NCI-H1417 (cell line): Measurements from ENCODE around the gene TRAF7.

Experiments used
- DNase-seq, 3 experiments: peaks; one replicate each; lab custom pipeline; 2025; lab: John Stamatoyannopoulos, UW

TRAF7 gene

DNA sequence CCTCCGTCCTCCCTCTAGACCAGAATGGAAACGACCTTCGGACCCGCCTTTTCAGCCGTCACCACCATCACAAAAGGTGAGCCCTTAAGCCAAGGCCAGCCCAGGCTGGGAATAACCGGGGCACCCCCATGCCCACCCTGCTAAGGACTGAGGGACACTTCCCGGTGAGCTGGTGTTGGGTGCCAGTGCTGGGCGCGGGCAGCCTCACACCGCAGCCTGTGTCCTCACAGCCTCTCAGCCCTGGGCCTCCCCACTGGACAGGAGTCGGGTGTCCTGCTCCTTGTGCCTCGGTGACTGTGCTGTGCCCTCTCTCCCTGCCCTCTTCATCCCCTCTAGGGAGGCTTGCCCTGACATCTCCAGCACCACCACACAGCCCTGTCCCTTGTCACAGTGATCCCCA is 10.3 kb downstream of the TRAF7 start:
- no peak for DNase-seq

DNA sequence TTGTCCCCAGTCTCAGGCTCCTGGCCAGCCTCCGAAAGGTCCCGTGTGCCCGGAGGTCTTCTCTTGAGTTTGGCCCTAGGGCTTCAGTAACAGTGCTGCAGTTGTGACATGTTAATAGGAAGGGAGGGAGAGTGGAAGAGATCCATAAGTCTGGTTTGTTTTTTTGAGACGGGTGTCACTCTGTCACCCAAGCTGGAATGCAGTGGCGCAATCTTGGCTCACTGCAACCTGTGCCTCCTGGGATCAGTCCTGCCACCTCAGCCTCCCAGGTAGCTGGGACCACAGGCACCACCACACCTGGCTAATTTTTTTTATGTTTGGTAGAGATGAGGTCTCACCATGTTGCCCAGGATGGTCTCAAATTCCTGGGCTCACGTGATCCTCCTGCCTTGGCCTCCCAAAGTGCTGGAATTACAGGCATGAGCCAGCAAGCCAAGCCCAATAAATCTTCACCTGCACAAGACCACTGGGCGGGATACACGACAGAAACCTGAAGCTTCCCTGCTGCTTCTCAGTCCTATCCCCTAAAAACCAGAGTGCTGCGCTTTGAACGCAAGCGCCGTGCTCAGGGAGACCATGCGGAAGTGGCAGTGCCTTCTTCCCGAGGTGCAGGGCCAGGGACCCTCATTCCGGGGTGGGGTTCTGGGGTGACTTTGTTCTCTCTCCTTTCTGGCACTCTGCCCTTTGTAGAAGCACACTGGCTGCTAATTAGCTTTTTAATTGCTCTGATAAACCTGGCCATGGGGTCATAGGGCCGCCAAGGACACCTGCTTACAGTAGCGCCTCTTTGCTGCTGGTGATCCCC is 10.9 kb downstream of the TRAF7 start:
- no peak for DNase-seq

DNA sequence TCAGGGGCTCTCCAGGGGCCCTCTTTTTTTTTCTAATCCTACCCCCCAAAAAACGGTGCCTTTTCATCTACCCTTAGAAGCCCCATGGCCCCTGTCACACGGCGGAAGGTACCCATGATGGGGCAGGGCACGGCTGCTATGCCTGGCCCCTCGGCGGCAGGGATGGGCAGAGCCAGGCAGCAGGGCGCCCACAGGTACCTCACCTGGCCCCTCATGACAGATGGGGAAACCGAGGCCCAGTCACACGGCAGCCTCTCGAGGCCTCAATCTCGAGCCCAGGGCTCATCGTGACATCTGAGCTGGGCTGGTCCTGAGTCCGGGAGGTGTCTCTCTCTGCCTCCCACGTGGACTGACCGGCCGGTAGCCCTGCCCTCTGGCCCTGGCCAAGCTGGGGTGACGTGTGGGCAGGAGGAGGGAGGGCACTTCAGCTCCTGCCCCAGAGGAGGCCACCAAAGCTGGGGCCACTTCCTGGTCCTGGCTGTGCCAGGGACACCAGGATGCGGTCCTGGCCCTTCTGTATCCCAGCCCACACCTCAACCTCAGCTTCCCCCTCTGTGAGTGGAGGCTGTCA is 11.6 kb downstream of the TRAF7 start:
- no peak for DNase-seq

GRCh38 chr16:2170080-2170479 is 14.5 kb downstream of the TRAF7 start:
- DNase-seq = no peak

DNA sequence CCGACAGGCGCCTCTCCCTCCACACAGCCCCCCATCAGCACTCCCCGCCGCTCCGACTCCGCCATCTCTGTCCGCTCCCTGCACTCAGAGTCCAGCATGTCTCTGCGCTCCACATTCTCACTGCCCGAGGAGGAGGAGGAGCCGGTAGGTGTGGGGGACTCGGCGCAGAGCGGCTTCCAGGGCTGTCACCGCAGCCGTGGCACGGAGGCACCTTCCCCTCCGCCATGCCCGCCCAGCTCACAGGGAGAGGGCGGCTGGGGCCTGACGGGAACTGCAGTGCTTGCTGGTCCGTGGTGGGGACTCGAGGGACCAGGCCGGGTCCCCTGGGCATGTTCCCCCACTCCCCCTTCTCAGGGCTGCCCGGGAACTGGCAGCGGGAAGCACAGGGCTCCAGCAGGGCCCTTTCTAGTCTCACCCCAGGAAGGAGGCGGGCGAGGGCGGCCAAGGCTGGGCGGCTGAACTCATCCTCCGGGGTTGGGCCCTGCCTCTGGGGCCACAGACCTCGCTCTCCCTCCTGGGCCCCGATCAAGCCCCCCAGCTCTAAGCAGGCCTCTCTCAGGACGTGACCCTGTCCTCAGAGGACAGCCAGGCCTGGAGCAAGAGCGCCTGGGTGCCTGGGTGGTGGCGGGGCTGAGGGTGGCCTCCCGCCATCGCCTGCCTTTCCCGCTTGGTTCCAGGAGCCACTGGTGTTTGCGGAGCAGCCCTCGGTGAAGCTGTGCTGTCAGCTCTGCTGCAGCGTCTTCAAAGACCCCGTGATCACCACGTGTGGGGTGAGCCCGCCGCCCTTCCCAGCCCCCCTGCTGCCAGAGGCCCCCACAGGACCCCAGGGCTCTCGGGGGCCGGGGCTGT is 15.2 kb downstream of the TRAF7 start:
- no peak for DNase-seq

DNA sequence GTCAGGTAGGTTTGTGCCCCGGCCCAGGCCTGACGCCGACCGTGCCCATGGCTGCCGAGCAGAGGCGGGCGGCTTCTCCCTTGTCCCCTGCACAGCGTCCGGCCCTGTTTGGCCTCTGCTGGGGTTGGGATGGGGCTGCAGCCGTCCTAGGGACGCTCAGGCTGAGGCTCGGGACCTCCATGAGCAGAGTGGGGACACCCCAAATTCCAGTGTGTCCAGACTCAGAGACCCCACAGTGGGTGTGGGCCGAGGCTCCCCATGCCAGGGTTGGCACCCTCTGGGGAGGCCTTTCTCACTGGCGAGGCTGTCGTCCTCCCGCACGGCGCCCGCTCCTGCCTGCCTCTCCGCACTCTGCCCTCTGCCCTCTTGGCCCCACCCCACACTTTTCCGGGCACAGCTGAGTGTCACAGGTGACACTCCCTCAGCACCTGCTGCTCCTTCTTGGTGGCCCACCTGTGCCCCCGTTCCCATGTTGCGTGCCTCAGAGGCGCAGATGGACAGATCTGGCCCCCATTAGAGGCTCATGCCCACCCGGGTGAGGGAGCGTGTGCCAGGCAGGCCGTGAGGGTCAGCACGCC is 16.1 kb downstream of the TRAF7 start:
- DNase-seq = no peak

DNA sequence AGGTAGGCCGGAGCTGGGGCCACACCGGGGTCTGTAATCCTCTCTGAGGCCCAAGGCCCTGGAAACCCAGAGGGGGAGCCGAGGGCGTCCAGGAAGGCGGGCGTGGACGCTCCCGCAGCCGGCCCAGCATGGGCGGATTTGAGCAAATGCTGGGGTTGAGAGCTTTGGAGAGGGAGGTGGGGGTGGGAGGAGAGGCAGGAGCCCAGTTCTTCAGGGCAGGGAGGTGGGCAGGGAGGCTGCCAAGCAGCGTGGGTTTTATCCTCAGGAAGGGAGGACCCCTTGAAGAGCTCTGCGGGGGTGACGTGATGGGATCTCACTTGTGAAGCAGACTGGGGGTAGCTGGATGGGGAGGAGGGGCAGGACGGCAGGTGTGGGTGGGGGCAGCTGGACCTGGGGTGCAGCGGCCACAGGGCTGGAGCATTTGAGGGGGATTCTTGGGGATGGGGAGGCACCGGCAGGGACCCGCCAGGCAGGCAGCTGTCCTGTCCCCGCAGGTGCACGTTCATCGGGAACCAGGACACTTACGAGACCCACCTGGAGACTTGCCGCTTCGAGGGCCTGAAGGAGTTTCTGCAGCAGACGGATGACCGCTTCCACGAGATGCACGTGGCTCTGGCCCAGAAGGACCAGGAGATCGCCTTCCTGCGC is 17.2 kb downstream of the TRAF7 start:
- no peak for DNase-seq

DNA sequence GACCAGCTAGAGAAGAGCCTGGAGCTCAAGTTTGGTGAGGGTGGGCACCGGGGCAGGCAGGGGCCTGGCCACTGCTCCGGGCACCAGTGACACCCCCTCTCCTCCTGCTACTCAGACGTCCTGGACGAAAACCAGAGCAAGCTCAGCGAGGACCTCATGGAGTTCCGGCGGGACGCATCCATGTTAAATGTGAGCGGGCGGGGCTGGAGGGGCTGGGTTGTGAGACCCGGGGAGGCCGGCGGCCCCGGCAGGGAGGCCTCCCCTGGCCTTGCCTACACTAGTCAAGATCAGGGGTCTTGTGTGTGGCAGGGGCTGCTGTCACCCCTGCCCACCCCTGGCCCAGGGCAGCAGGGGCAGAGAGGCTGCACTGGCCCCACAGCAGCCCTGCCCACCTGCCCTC is 17.8 kb downstream of the TRAF7 start:
- no peak for DNase-seq

GRCh38 chr16:2173916-2174315 is 18.3 kb downstream of the TRAF7 start:
- no peak for DNase-seq

GRCh38 chr16:2174396-2175131 is 19.0 kb downstream of the TRAF7 start:
- no peak for DNase-seq

DNA sequence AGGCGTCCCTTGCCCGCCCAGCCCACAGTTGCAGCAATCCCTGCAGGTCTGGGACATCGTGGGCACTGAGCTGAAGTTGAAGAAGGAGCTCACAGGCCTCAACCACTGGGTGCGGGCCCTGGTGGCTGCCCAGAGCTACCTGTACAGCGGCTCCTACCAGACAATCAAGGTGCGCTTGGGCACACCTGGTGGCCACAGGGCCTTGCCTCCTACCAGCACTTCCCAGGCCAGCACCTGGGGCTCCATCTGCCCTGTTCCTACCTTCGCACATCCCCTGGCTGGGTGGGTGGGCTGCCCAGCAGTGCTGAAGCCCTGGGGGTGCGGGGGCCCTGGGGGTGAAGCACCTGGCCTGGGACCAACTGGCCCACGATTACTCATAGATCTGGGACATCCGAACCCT is 19.9 kb downstream of the TRAF7 start:
- no peak for DNase-seq

DNA sequence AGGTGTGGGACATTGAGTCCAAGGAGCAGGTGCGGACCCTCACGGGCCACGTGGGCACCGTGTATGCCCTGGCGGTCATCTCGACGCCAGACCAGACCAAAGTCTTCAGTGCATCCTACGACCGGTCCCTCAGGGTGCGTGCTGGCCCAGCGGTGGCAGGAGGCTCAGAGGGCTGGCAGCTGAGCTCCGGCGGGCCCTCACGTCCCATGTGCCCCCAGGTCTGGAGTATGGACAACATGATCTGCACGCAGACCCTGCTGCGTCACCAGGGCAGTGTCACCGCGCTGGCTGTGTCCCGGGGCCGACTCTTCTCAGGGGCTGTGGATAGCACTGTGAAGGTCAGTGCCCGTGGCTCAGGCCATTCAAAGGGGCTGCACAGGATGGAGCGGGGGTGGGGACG is 20.5 kb downstream of the TRAF7 start:
- no peak for DNase-seq

- no peak for DNase-seq
Measured at GRCh38 chr16:2177101-2177500, 21.5 kb downstream of the TRAF7 start.

DNA sequence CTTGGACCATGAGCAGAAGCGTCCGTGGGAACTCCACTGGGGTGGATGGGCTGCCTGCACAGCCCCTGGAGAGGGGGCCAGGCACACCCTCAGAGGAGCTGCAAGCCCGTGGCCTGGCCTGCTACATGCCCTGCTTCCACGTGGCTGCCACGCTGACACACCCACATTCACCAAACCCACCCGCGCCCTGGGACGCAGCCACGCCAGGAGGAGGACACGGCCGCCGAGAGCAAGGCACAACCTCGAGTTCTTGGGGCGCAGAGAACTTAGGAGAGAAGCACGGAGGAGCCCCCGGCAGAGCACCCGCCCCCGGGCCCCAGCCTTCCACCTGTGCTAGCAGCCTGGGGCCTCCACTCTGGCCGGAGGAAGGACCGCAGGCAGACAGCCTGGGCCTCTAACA is 22.0 kb downstream of the TRAF7 start:
- DNase-seq = no peak

DNA sequence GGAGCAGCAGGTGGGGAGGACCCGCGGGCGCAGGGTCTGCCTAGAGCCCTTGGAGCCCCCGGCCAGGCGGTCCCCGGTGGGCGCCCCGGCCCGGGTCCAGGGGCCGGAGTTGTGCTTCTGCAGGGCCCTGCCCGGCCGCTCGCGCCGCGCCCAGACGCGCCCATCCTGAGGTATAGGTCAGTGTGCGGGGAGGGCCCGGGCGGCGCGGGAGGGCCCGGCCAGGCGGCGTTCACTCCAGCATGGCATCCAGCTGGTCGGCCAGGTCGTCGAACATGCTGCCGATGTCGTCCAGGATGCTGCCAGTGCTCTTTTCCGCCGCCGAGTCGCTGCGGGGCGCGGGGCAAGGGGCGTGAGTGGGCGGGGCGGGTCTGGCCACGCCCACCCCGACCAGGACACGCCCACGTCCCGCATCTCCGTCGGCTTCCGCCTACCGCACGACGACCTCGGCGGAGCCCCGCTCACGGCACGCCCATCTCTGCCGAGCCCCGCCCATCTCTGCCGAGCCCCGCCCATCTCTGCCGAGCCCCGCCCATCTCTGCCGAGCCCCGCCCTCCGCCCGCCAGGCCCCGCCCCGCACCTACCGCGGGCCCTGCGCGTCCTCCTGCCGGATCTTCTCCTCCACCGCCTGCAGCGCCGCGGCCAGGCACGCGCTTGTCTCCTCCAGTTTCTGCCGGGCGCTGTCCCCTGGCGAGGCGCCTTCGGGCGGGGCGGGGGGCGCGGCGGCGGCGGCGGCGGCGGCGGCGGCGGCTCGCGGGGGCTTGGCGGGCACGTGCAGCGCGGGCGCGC is 22.9 kb downstream of the TRAF7 start:
- DNase-seq = no peak

DNA sequence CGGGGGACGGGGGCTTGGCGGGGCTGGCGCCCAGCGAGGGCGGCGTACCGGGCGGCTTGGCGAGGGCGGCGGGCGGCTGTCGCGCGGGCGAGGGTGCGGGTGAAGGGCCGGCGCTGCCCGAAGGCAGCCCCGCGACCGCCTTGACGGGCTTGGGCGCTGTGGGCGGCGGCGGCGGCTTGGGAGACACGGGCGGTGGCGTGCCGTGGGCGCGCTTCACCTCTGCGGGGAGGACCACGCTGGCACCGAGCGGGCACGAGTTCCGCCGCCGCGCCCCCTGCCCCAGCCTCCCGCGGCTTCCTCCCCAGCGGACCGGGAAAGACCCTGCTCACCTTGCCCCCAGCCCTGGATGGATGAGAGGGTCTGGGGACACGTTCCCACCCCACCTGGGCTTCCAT is 23.5 kb downstream of the TRAF7 start:
- DNase-seq = no peak

- DNase-seq = no peak
Measured at GRCh38 chr16:2179576-2179975, 24.0 kb downstream of the TRAF7 start.

DNA sequence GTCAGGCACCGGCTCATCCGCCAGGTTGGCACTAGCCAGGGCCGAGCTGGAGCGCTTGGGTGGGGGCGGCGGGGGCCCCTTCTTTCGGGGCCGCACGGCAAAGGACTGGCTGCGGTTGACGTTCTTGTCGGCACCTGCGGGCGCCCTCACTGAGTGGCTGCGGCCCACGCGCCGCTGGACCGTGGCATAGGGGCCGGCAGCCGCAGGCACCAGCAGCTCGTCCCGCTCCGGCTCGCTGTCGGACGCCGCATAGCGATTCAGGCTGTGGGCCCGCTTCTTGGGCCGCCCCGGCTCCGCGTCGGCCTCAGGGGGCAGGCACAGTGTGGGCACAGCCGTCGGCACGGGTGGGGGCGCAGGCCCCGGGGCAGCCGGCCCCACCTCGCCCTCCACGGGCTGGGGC is 24.9 kb downstream of the TRAF7 start:
- no peak for DNase-seq

- DNase-seq = no peak
Measured at GRCh38 chr16:2180962-2181923, 25.7 kb downstream of the TRAF7 start.
